ENCODE data around the gene C1QTNF8.

Gene C1QTNF8

GRCh38 chr16:1107731-1108130 lies 11.7 kb upstream of the C1QTNF8 start:
- Histone ChIP-seq H3K4me3 (ENCODE audit: low read length in 2 of 2) (no peak overlapping the region), H3K9me3 (ENCODE audit: control insufficient read depth in 2 of 2, low read length in 2 of 2) (no peaks in the 10 kb centered on the region), H3K9ac (ENCODE audit: low read length in 2 of 2) (no peak overlapping the region), H3K4me1 (ENCODE audit: control insufficient read depth, insufficient read depth, low read length) (peaks cover 16% of the 10 kb centered on the region), H3K27me3 (ENCODE audit: control insufficient read depth in 1 of 2, insufficient read depth in 2 of 2, low read length in 2 of 2) (peaks cover 0 to 5% of the 10 kb centered on the region in 2 donors), H3K36me3 (ENCODE audit: control insufficient read depth in 2 of 2, insufficient read depth in 2 of 2, low read length in 2 of 2) (no peaks in the 10 kb centered on the region), H3K27ac (ENCODE audit: low read length) (no peak overlapping the region)

DNA sequence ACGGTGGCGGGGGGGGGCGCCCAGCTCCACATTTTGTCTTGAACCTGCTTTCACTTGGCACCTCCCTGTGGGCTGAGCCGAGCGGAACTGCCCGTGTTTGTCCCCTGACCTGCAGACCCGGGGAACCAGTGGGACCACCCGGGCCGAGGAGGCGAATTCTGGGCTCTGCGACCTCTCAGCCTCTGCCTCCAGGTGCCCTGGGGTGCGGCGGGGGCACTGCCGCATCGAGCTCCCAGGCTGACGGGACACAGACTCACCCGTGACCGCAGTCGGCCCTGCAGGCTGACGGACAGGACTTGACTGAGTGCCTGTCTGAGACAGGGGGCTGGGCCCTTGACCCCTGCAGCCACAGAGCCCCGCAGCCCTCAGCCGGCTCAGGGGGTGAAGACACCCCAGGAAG lies 11.1 kb upstream of the C1QTNF8 start:
- Histone ChIP-seq H3K9me3 (ENCODE audit: control insufficient read depth in 2 of 2, low read length in 2 of 2) (no peaks in the 10 kb centered on the region), H3K27ac (ENCODE audit: low read length) (no peak overlapping the region), H3K36me3 (ENCODE audit: control insufficient read depth in 2 of 2, insufficient read depth in 2 of 2, low read length in 2 of 2) (no peaks in the 10 kb centered on the region), H3K27me3 (ENCODE audit: control insufficient read depth in 1 of 2, insufficient read depth in 2 of 2, low read length in 2 of 2) (peaks cover 0 to 5% of the 10 kb centered on the region in 2 donors), H3K9ac (ENCODE audit: low read length in 2 of 2) (no peak overlapping the region), H3K4me3 (ENCODE audit: low read length in 2 of 2) (no peak overlapping the region), H3K4me1 (ENCODE audit: control insufficient read depth, insufficient read depth, low read length) (peaks cover 16% of the 10 kb centered on the region)

DNA sequence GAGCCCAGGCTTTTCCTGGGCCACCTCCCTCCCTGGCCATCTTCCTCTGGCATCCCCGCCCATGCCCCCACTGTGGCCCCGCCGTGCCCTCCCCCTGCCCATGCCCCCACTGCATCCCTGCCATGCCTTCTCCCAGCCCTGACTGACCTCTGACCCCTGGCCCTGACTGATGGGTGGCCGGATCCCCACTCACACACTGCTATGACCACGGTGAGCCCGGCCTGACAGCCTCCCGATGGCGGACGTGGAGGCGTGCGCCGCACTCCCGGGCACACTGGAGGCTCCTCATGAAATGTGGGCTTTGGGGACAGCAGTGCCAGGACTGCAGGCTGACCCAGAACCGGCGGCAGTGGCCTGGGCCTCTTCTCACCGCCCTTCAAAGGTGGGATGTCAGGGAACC lies 10.6 kb upstream of the C1QTNF8 start:
- peaks cover 16% of the 10 kb centered on the region for H3K4me1 ChIP-seq (ENCODE audit: control insufficient read depth, insufficient read depth, low read length)
- H3K4me3 ChIP-seq (ENCODE audit: low read length in 2 of 2), result no peak overlapping the region
- no peaks in the 10 kb centered on the region for H3K9me3 ChIP-seq (ENCODE audit: control insufficient read depth in 2 of 2, low read length in 2 of 2)
- H3K27me3 ChIP-seq (ENCODE audit: control insufficient read depth in 1 of 2, insufficient read depth in 2 of 2, low read length in 2 of 2), result peaks cover 0 to 5% of the 10 kb centered on the region in 2 donors
- H3K9ac ChIP-seq (ENCODE audit: low read length in 2 of 2), result no peak overlapping the region
- no peak overlapping the region for H3K27ac ChIP-seq (ENCODE audit: low read length)
- H3K36me3 ChIP-seq (ENCODE audit: control insufficient read depth in 2 of 2, insufficient read depth in 2 of 2, low read length in 2 of 2), result no peaks in the 10 kb centered on the region

GRCh38 chr16:1105888-1106620 lies 10.0 kb upstream of the C1QTNF8 start:
- Histone ChIP-seq H3K9me3 (ENCODE audit: control insufficient read depth in 2 of 2, low read length in 2 of 2) (no peaks in the 10 kb centered on the region), H3K9ac (ENCODE audit: low read length in 2 of 2) (no peak overlapping the region), H3K4me3 (ENCODE audit: low read length in 2 of 2) (no peak overlapping the region), H3K27me3 (ENCODE audit: control insufficient read depth in 1 of 2, insufficient read depth in 2 of 2, low read length in 2 of 2) (peaks cover 5 to 9% of the 10 kb centered on the region in 2 donors), H3K4me1 (ENCODE audit: control insufficient read depth, insufficient read depth, low read length) (peaks cover 19% of the 10 kb centered on the region), H3K36me3 (ENCODE audit: control insufficient read depth in 2 of 2, insufficient read depth in 2 of 2, low read length in 2 of 2) (no peaks in the 10 kb centered on the region), H3K27ac (ENCODE audit: low read length) (no peak overlapping the region)

DNA sequence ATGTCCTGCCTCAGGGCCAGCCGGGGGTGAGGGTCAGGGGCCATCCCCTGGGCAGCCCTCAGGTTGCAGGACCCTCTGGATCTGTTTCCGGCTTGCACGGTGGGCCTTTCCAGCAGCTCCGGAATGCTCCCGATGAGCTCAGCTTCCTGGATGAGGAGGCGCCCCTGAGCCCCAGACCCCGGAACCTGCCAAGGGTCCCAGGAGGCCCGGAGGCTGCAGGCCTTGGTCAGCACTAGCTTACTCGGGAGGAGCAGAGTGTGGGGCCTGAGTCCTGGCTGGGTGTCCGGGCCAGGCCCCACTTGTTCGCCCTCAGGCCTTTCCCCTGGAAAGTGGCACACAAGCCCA lies 7.6 kb upstream of the C1QTNF8 start:
- Histone ChIP-seq H3K9me3 (ENCODE audit: control insufficient read depth in 2 of 2, low read length in 2 of 2) (no peaks in the 10 kb centered on the region), H3K9ac (ENCODE audit: low read length in 2 of 2) (no peak overlapping the region), H3K36me3 (ENCODE audit: control insufficient read depth in 2 of 2, insufficient read depth in 2 of 2, low read length in 2 of 2) (no peaks in the 10 kb centered on the region), H3K27ac (ENCODE audit: low read length) (no peak overlapping the region), H3K4me3 (ENCODE audit: low read length in 2 of 2) (no peak overlapping the region), H3K27me3 (ENCODE audit: control insufficient read depth in 1 of 2, insufficient read depth in 2 of 2, low read length in 2 of 2) (peaks cover 12 to 26% of the 10 kb centered on the region in 2 donors), H3K4me1 (ENCODE audit: control insufficient read depth, insufficient read depth, low read length) (peaks cover 12% of the 10 kb centered on the region)

DNA sequence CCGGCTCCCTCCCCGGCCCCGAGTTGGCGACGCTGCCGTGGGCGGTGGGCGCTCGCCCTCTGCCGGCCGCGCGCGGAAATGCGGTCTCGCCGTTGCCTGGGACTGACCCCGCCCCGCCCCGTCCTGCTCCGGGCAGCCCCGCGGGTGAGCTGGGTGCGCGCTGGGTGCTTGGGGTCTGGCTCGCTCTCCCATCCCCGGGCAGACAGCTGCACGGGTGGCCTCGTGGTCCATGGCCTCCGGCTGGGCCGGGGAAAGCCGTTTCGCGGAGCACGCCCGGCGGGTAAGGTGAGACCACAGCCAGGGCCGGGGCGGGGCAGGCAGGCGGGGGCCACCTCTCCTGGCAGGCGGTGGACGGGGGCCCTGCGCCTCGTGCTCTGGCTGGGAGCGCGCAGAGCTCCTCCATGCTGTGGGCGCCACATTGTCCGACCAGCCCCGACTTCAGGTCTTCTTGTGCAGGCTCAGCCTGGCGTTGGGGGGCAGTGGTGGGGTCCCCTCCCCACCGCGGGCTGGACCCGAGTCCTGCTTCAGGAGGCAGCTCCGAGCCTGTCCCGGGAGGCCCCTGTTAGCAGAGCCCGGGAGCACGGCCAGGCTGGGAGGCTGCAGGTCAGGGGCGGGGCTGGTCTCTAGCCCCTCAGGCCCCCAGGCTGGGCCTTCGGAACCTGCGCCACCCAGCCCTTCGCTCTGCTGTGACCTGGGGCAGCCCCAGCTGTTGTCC lies 7.0 kb upstream of the C1QTNF8 start:
- Histone ChIP-seq H3K9ac (ENCODE audit: low read length in 2 of 2) (no peak overlapping the region), H3K27me3 (ENCODE audit: control insufficient read depth in 1 of 2, insufficient read depth in 2 of 2, low read length in 2 of 2) (peaks cover 12 to 28% of the 10 kb centered on the region in 2 donors), H3K27ac (ENCODE audit: low read length) (no peak overlapping the region), H3K9me3 (ENCODE audit: control insufficient read depth in 2 of 2, low read length in 2 of 2) (no peaks in the 10 kb centered on the region), H3K4me1 (ENCODE audit: control insufficient read depth, insufficient read depth, low read length) (peaks cover 6% of the 10 kb centered on the region), H3K36me3 (ENCODE audit: control insufficient read depth in 2 of 2, insufficient read depth in 2 of 2, low read length in 2 of 2) (no peaks in the 10 kb centered on the region), H3K4me3 (ENCODE audit: low read length in 2 of 2) (no peak overlapping the region)

GRCh38 chr16:1102333-1102700 lies 6.3 kb upstream of the C1QTNF8 start:
- H3K9me3 ChIP-seq (ENCODE audit: control insufficient read depth in 2 of 2, low read length in 2 of 2), result no peaks in the 10 kb centered on the region
- no peak overlapping the region for H3K4me3 ChIP-seq (ENCODE audit: low read length in 2 of 2)
- H3K4me1 ChIP-seq (ENCODE audit: control insufficient read depth, insufficient read depth, low read length), result peaks cover 6% of the 10 kb centered on the region
- H3K27me3 ChIP-seq (ENCODE audit: control insufficient read depth in 1 of 2, insufficient read depth in 2 of 2, low read length in 2 of 2), result peaks cover 12 to 31% of the 10 kb centered on the region in 2 donors
- H3K9ac ChIP-seq (ENCODE audit: low read length in 2 of 2), result no peak overlapping the region
- no peak overlapping the region for H3K27ac ChIP-seq (ENCODE audit: low read length)
- no peaks in the 10 kb centered on the region for H3K36me3 ChIP-seq (ENCODE audit: control insufficient read depth in 2 of 2, insufficient read depth in 2 of 2, low read length in 2 of 2)

GRCh38 chr16:1101573-1102332 lies 5.7 kb upstream of the C1QTNF8 start:
- Histone ChIP-seq H3K9ac (ENCODE audit: low read length in 2 of 2) (no peak overlapping the region), H3K9me3 (ENCODE audit: control insufficient read depth in 2 of 2, low read length in 2 of 2) (no peaks in the 10 kb centered on the region), H3K27me3 (ENCODE audit: control insufficient read depth in 1 of 2, insufficient read depth in 2 of 2, low read length in 2 of 2) (peaks cover 12 to 31% of the 10 kb centered on the region in 2 donors), H3K4me3 (ENCODE audit: low read length in 2 of 2) (no peak overlapping the region), H3K4me1 (ENCODE audit: control insufficient read depth, insufficient read depth, low read length) (peaks cover 7% of the 10 kb centered on the region), H3K27ac (ENCODE audit: low read length) (no peak overlapping the region), H3K36me3 (ENCODE audit: control insufficient read depth in 2 of 2, insufficient read depth in 2 of 2, low read length in 2 of 2) (no peaks in the 10 kb centered on the region)

GRCh38 chr16:1101133-1101532 lies 5.1 kb upstream of the C1QTNF8 start:
- H3K27ac ChIP-seq (ENCODE audit: low read length), result no peak overlapping the region
- H3K4me3 ChIP-seq (ENCODE audit: low read length in 2 of 2), result no peak overlapping the region
- H3K9ac ChIP-seq (ENCODE audit: low read length in 2 of 2), result no peak overlapping the region
- H3K27me3 ChIP-seq (ENCODE audit: control insufficient read depth in 1 of 2, insufficient read depth in 2 of 2, low read length in 2 of 2), result peaks cover 12 to 31% of the 10 kb centered on the region in 2 donors
- no peaks in the 10 kb centered on the region for H3K9me3 ChIP-seq (ENCODE audit: control insufficient read depth in 2 of 2, low read length in 2 of 2)
- peaks cover 6% of the 10 kb centered on the region for H3K4me1 ChIP-seq (ENCODE audit: control insufficient read depth, insufficient read depth, low read length)
- no peaks in the 10 kb centered on the region for H3K36me3 ChIP-seq (ENCODE audit: control insufficient read depth in 2 of 2, insufficient read depth in 2 of 2, low read length in 2 of 2)

- Histone ChIP-seq H3K4me1 (ENCODE audit: control insufficient read depth, insufficient read depth, low read length) (peaks cover 5% of the 10 kb centered on the region), H3K9me3 (ENCODE audit: control insufficient read depth in 2 of 2, low read length in 2 of 2) (no peaks in the 10 kb centered on the region)
These were observed 4.2 kb upstream of the C1QTNF8 start for GRCh38 chr16:1100084-1100800.

More at GRCh38 chr16:1100084-1100800, 4.2 kb upstream of the C1QTNF8 start:
- Histone ChIP-seq H3K4me3 (ENCODE audit: low read length in 2 of 2) (no peak overlapping the region), H3K27me3 (ENCODE audit: control insufficient read depth in 1 of 2, insufficient read depth in 2 of 2, low read length in 2 of 2) (peaks cover 12 to 31% of the 10 kb centered on the region in 2 donors), H3K27ac (ENCODE audit: low read length) (no peak overlapping the region), H3K9ac (ENCODE audit: low read length in 2 of 2) (no peak overlapping the region), H3K36me3 (ENCODE audit: control insufficient read depth in 2 of 2, insufficient read depth in 2 of 2, low read length in 2 of 2) (no peaks in the 10 kb centered on the region)

All from stomach smooth muscle (tissue), 2 donors.